ENCODE results near the gene TRIM25. TPM values are rescaled to one million over a fixed set of nuclear protein-coding genes. Genes with fewer than 3 reads are reported as not detected.

The TRIM25 gene
- total RNA-seq, 1 donor from 2014 or later = 1.6 TPM

- DNase-seq = no peak
Observed at GRCh38 chr17:56926270-56926669, 12.4 kb upstream of the TRIM25 start.

GRCh38 chr17:56925088-56925487 is 11.2 kb upstream of the TRIM25 start:
- DNase-seq = no peak

GRCh38 chr17:56919717-56920116 is 5.9 kb upstream of the TRIM25 start:
- no peak for DNase-seq

- no peak for DNase-seq
Observed at GRCh38 chr17:56918916-56919315, 5.1 kb upstream of the TRIM25 start.

GRCh38 chr17:56917559-56918296 is 3.9 kb upstream of the TRIM25 start:
- no peak for DNase-seq

- no peak for DNase-seq
Observed at GRCh38 chr17:56914581-56915273, 878 bp upstream of the TRIM25 start.

GRCh38 chr17:56913353-56913866 is 439 bp downstream of the TRIM25 start:
- DNase-seq = no peak

GRCh38 chr17:56913000-56913311 is 893 bp downstream of the TRIM25 start:
- no peak for DNase-seq

GRCh38 chr17:56912105-56912999 is 1.5 kb downstream of the TRIM25 start:
- no peak for DNase-seq

- DNase-seq = no peak
Observed at GRCh38 chr17:56910509-56911235, 3.2 kb downstream of the TRIM25 start.

GRCh38 chr17:56909742-56910508 is 3.9 kb downstream of the TRIM25 start:
- DNase-seq = no peak

- DNase-seq = no peak
Observed at GRCh38 chr17:56908001-56908542, 5.8 kb downstream of the TRIM25 start.

- DNase-seq = no peak
Observed at GRCh38 chr17:56903560-56903959, 10.3 kb downstream of the TRIM25 start.

GRCh38 chr17:56902348-56902747 is 11.5 kb downstream of the TRIM25 start:
- DNase-seq = no peak

GRCh38 chr17:56899403-56899802 is 14.4 kb downstream of the TRIM25 start:
- DNase-seq = no peak

- DNase-seq = no peak
Observed at GRCh38 chr17:56898874-56899273, 15.0 kb downstream of the TRIM25 start.

- no peak for DNase-seq
Observed at GRCh38 chr17:56897646-56898424, 16.0 kb downstream of the TRIM25 start.

- DNase-seq = no peak
Observed at GRCh38 chr17:56896968-56897359, 16.9 kb downstream of the TRIM25 start.

GRCh38 chr17:56896217-56896967 is 17.5 kb downstream of the TRIM25 start:
- no peak for DNase-seq
